Neural cell (in vitro differentiated cells): ENCODE results near the gene CADM1. TPM values are rescaled to one million over a fixed set of nuclear protein-coding genes. Genes with fewer than 3 reads are reported as not detected.

Experiments used
- H2AFZ ChIP-seq: fragments of 200-600, 300-800 bp; sonication (generic), shearing (Covaris generic); 2 replicates; pipeline ENCODE4 v1.6.0; 2014; ENCODE audit warnings: low read depth, mild to moderate bottlenecking, antibody characterized with exemption, low read length, moderate library complexity
- H3F3A ChIP-seq: fragments of 200-600 bp; shearing (Covaris generic); 2 replicates; pipeline ENCODE4 v1.6.1; 2016; ENCODE audit warnings: mild to moderate bottlenecking, moderate library complexity, mixed read lengths, antibody characterized with exemption, low read length; ENCODE audit not compliant: insufficient read depth, poor library complexity, severe bottlenecking
- H3K27ac ChIP-seq: fragments of 200-600, 300-800 bp; sonication (generic), shearing (Covaris generic); 2 replicates; pipeline ENCODE4 v1.5.1; 2014; ENCODE audit warnings: mild to moderate bottlenecking, low read length, moderate library complexity
- H3K27me3 ChIP-seq: fragments of 300-800, 200-600 bp; sonication (generic), shearing (Covaris generic); 2 replicates; pipeline ENCODE4 v1.6.0; 2014; ENCODE audit warnings: mild to moderate bottlenecking, low read depth, low read length, moderate library complexity; ENCODE audit not compliant: insufficient read depth
- H3K36me3 ChIP-seq: fragments of 300-800, 200-600 bp; sonication (generic), shearing (Covaris generic); 2 replicates; pipeline ENCODE4 v1.5.1; 2014; ENCODE audit warnings: mild to moderate bottlenecking, antibody characterized with exemption, low read length, moderate library complexity; ENCODE audit not compliant: insufficient read depth
- H3K4me2 ChIP-seq: fragments of 300-800, 200-600 bp; sonication (generic), shearing (Covaris generic); 2 replicates; pipeline ENCODE4 v1.6.0; 2014; ENCODE audit warnings: mild to moderate bottlenecking, low read length
- H3K4me3 ChIP-seq: fragments of 300-800, 200-600 bp; sonication (generic), shearing (Covaris generic); 2 replicates; pipeline ENCODE4 v1.5.1; 2014; ENCODE audit warnings: mild to moderate bottlenecking, low read length, moderate library complexity
- H3K79me2 ChIP-seq: fragments of 200-600 bp; shearing (Covaris generic); replicated peaks from 2 replicates; pipeline ENCODE4 v1.6.0; 2014; ENCODE audit warnings: mild to moderate bottlenecking, low read length, moderate library complexity; ENCODE audit not compliant: insufficient read depth
- H3K9ac ChIP-seq: fragments of 300-800, 200-600 bp; sonication (generic), shearing (Covaris generic); 2 replicates; pipeline ENCODE4 v1.6.1; 2016; ENCODE audit warnings: mild to moderate bottlenecking, low read length, mixed read lengths
- H3K9me2 ChIP-seq: fragments of 200-600 bp; shearing (Covaris generic); 2 replicates; pipeline ENCODE4 v1.6.1; 2016; ENCODE audit warnings: mild to moderate bottlenecking, low read length, mixed read lengths; ENCODE audit not compliant: insufficient read depth
- H3K9me3 ChIP-seq: fragments of 200-600, 300-800 bp; sonication (generic), shearing (Covaris generic); 2 replicates; pipeline ENCODE4 v1.6.1; 2016; ENCODE audit warnings: mild to moderate bottlenecking, mixed run types, low read length, moderate library complexity, mixed read lengths
- H4K20me1 ChIP-seq: fragments of 200-600 bp; shearing (Covaris generic); 2 replicates; pipeline ENCODE4 v1.6.1; 2016; ENCODE audit warnings: mild to moderate bottlenecking, mixed run types; ENCODE audit not compliant: insufficient read depth
- CTCF ChIP-seq: fragments of 450-650 bp; IDR thresholded peaks from 2 replicates; pipeline ENCODE4 v1.5.1; 2014; ENCODE audit warnings: antibody characterized with exemption, mild to moderate bottlenecking, moderate library complexity; ENCODE audit not compliant: poor library complexity, severe bottlenecking
- EP300 ChIP-seq: fragments of 450-650 bp; conservative IDR thresholded peaks from 2 replicates; pipeline ENCODE4 v1.6.1; 2014; ENCODE audit warnings: antibody characterized with exemption, mild to moderate bottlenecking, moderate library complexity; ENCODE audit not compliant: poor library complexity, severe bottlenecking
- EZH2 ChIP-seq: fragments of 200-600, 300-800 bp; shearing (Covaris generic), sonication (generic); IDR thresholded peaks from 2 replicates; pipeline ENCODE4 v1.6.1; 2014; ENCODE audit warnings: antibody characterized with exemption, low read length, borderline replicate concordance, mild to moderate bottlenecking; ENCODE audit not compliant: insufficient read depth, poor library complexity, severe bottlenecking
- MXI1 ChIP-seq: fragments of 450-650 bp; conservative IDR thresholded peaks from 2 replicates; pipeline ENCODE4 v1.6.1; 2014; ENCODE audit warnings: antibody characterized with exemption, mild to moderate bottlenecking; ENCODE audit not compliant: poor library complexity, severe bottlenecking
- POLR2AphosphoS5 ChIP-seq: IDR thresholded peaks from 2 replicates; pipeline ENCODE4 v1.6.1; 2012
- RAD21 ChIP-seq: fragments of 450-650 bp; conservative IDR thresholded peaks from 2 replicates; pipeline ENCODE4 v1.6.1; 2014; ENCODE audit warnings: antibody characterized with exemption, mild to moderate bottlenecking, moderate library complexity
- REST ChIP-seq: IDR thresholded peaks from 2 replicates; pipeline ENCODE4 v1.6.1; 2012; ENCODE audit warnings: borderline replicate concordance
- SMC3 ChIP-seq: fragments of 450-650 bp; conservative IDR thresholded peaks from 2 replicates; pipeline ENCODE4 v1.6.1; 2014; ENCODE audit warnings: antibody characterized with exemption, mild to moderate bottlenecking, moderate library complexity; ENCODE audit not compliant: poor library complexity
- TAF1 ChIP-seq: IDR thresholded peaks from 2 replicates; pipeline ENCODE4 v1.6.1; 2012; ENCODE audit warnings: low read depth
- polyA plus RNA-seq: library from polyadenylated mRNA; depleted of rRNA; stranded (reverse); fragments of >200 nt; gene quantifications from 2 replicates; pipeline ENCODE4 v1.2.3, GENCODE V29; 2014

CADM1 gene
- polyA plus RNA-seq, 1 donor from 2014 or later, result 92.1 TPM

GRCh38 chr11:115159207-115159606 is 345.0 kb downstream of the CADM1 start:
- Histone ChIP-seq H3K4me3 (no peak overlapping the region), H3K9ac (no peak overlapping the region), H4K20me1 (no peaks in the 10 kb centered on the region), H3K27me3 (no peaks in the 10 kb centered on the region), H3K9me3 (no peaks in the 10 kb centered on the region), H3K27ac (no peak overlapping the region), H3K36me3 (no peaks in the 10 kb centered on the region), H3K4me2 (no peak overlapping the region), H2AFZ (no peak overlapping the region), H3K9me2 (no peaks in the 10 kb centered on the region), H3K79me2 (no peaks in the 10 kb centered on the region), H3F3A (no peaks in the 10 kb centered on the region)
- TF ChIP-seq EZH2 (no peak), MXI1 (no peak), POLR2AphosphoS5 (no peak), TAF1 (no peak), CTCF (no peak), RAD21 (no peak), SMC3 (no peak), EP300 (no peak), REST (no peak)

- Histone ChIP-seq H3F3A (no peaks in the 10 kb centered on the region), H3K4me2 (no peak overlapping the region), H3K36me3 (no peaks in the 10 kb centered on the region), H3K9ac (no peak overlapping the region), H3K27me3 (no peaks in the 10 kb centered on the region), H3K79me2 (no peaks in the 10 kb centered on the region), H3K9me3 (no peaks in the 10 kb centered on the region), H3K27ac (no peak overlapping the region), H3K9me2 (no peaks in the 10 kb centered on the region), H3K4me3 (no peak overlapping the region), H2AFZ (no peak overlapping the region), H4K20me1 (no peaks in the 10 kb centered on the region)
- TF ChIP-seq CTCF (no peak), SMC3 (no peak), EZH2 (no peak), RAD21 (no peak), POLR2AphosphoS5 (no peak), MXI1 (no peak), EP300 (no peak), REST (no peak), TAF1 (no peak)
These were observed 346.2 kb downstream of the CADM1 start for GRCh38 chr11:115158053-115158452.
